ENCODE data around the gene CFL1. TPM values are rescaled to one million over a fixed set of nuclear protein-coding genes. Genes with fewer than 3 reads are reported as not detected.

CFL1 gene
- total RNA-seq, 3 donors from 2014 or later, result 944 to 1,135 (median 977) TPM

GRCh38 chr11:65860278-65861164 lies 2.5 kb upstream of the CFL1 start, which contains the start of gene MUS81:
Gene MUS81, plus strand, starts transcription at chr11:65860433. Its CDS starts 321 bp downstream, at chr11:65860754.
- Mint-ChIP-seq H3K4me3 (peak within 1 kb of the TSS; percentile 89), H3K27me3 (ENCODE audit: low read depth) (no peaks in the 10 kb centered on the region), H3K36me3 (ENCODE audit: insufficient read depth) (peaks cover 24% of the 10 kb centered on the region), H3K4me1 (ENCODE audit: low read depth) (peaks cover 49% of the 10 kb centered on the region), H3K9me3 (no peaks in the 10 kb centered on the region)
- ATAC-seq (peak; percentile 42 to 49), DNase-seq (peak; percentile 96)

GRCh38 chr11:65859812-65860277 lies 1.9 kb upstream of the CFL1 start:
- no peak for ATAC-seq
- Mint-ChIP-seq H3K36me3 (ENCODE audit: insufficient read depth) (peaks cover 25% of the 10 kb centered on the region), H3K9me3 (no peaks in the 10 kb centered on the region)

GRCh38 chr11:65859095-65859811 lies 1.3 kb upstream of the CFL1 start:
- peaks cover 59% of the 10 kb centered on the region for H3K4me1 Mint-ChIP-seq (ENCODE audit: low read depth)
- ATAC-seq (peak; percentile 64 to 68), DNase-seq (peak; percentile 96)
- H3K4me3 Mint-ChIP-seq, result peak overlapping the region; percentile 89
- H3K9me3 Mint-ChIP-seq, result no peaks in the 10 kb centered on the region
- no peaks in the 10 kb centered on the region for H3K27me3 Mint-ChIP-seq (ENCODE audit: low read depth)
- peaks cover 30% of the 10 kb centered on the region for H3K36me3 Mint-ChIP-seq (ENCODE audit: insufficient read depth)

More at GRCh38 chr11:65859812-65860277, 1.9 kb upstream of the CFL1 start:
- Mint-ChIP-seq H3K27me3 (ENCODE audit: low read depth) (no peaks in the 10 kb centered on the region), H3K4me3 (peak overlapping the region; percentile 89), H3K4me1 (ENCODE audit: low read depth) (peaks cover 53% of the 10 kb centered on the region)
- no peak for DNase-seq

- Mint-ChIP-seq H3K36me3 (ENCODE audit: insufficient read depth) (peaks cover 34% of the 10 kb centered on the region), H3K27me3 (ENCODE audit: low read depth) (no peaks in the 10 kb centered on the region), H3K9me3 (no peaks in the 10 kb centered on the region), H3K4me1 (ENCODE audit: low read depth) (peaks cover 63% of the 10 kb centered on the region), H3K4me3 (peak overlapping the region; percentile 89)
- ATAC-seq, result no peak
- DNase-seq, result no peak
Observed at GRCh38 chr11:65858681-65859087, 704 bp upstream of the CFL1 start.

- no peaks in the 10 kb centered on the region for H3K27me3 Mint-ChIP-seq (ENCODE audit: low read depth)
- H3K4me3 Mint-ChIP-seq, result peak overlapping the region; percentile 90
- no peaks in the 10 kb centered on the region for H3K9me3 Mint-ChIP-seq
- peak in 1 of 2 donors; percentile 0 for ATAC-seq
- peak; percentile 65 for DNase-seq
- peaks cover 30% of the 10 kb centered on the region for H3K36me3 Mint-ChIP-seq (ENCODE audit: insufficient read depth)
- peaks cover 58% of the 10 kb centered on the region for H3K4me1 Mint-ChIP-seq (ENCODE audit: low read depth)
Observed at GRCh38 chr11:65857500-65857852, 504 bp downstream of the CFL1 start.

GRCh38 chr11:65856689-65857499 lies 1.1 kb downstream of the CFL1 start:
- Mint-ChIP-seq H3K9me3 (no peaks in the 10 kb centered on the region), H3K36me3 (ENCODE audit: insufficient read depth) (peaks cover 34% of the 10 kb centered on the region)
- peak in 1 of 2 donors; percentile 10 for ATAC-seq

GRCh38 chr11:65855927-65856363 lies 2.0 kb downstream of the CFL1 start:
- H3K4me3 Mint-ChIP-seq, result peak overlapping the region; percentile 90
- DNase-seq (no peak), ATAC-seq (no peak)
- H3K27me3 Mint-ChIP-seq (ENCODE audit: low read depth), result no peaks in the 10 kb centered on the region
- no peaks in the 10 kb centered on the region for H3K9me3 Mint-ChIP-seq
- peaks cover 47% of the 10 kb centered on the region for H3K4me1 Mint-ChIP-seq (ENCODE audit: low read depth)
- peaks cover 40% of the 10 kb centered on the region for H3K36me3 Mint-ChIP-seq (ENCODE audit: insufficient read depth)

More at GRCh38 chr11:65856689-65857499, 1.1 kb downstream of the CFL1 start:
- peak overlapping the region; percentile 90 for H3K4me3 Mint-ChIP-seq
- H3K27me3 Mint-ChIP-seq (ENCODE audit: low read depth), result no peaks in the 10 kb centered on the region
- peak; percentile 80 for DNase-seq
- peaks cover 54% of the 10 kb centered on the region for H3K4me1 Mint-ChIP-seq (ENCODE audit: low read depth)

- no peak for DNase-seq
- peak overlapping the region; percentile 90 for H3K4me3 Mint-ChIP-seq
- no peaks in the 10 kb centered on the region for H3K27me3 Mint-ChIP-seq (ENCODE audit: low read depth)
- H3K4me1 Mint-ChIP-seq (ENCODE audit: low read depth), result peaks cover 46% of the 10 kb centered on the region
- no peaks in the 10 kb centered on the region for H3K9me3 Mint-ChIP-seq
- no peak for ATAC-seq
- peaks cover 40% of the 10 kb centered on the region for H3K36me3 Mint-ChIP-seq (ENCODE audit: insufficient read depth)
Observed at GRCh38 chr11:65854852-65855837, 2.8 kb downstream of the CFL1 start.

- Mint-ChIP-seq H3K36me3 (ENCODE audit: insufficient read depth) (peaks cover 40% of the 10 kb centered on the region), H3K4me3 (peak overlapping the region; percentile 43), H3K9me3 (no peaks in the 10 kb centered on the region), H3K4me1 (ENCODE audit: low read depth) (peaks cover 41% of the 10 kb centered on the region), H3K27me3 (ENCODE audit: low read depth) (no peaks in the 10 kb centered on the region)
- no peak for ATAC-seq
- no peak for DNase-seq
Observed at GRCh38 chr11:65854161-65854592, 3.8 kb downstream of the CFL1 start.

- Mint-ChIP-seq H3K4me1 (ENCODE audit: low read depth) (peaks cover 35% of the 10 kb centered on the region), H3K36me3 (ENCODE audit: insufficient read depth) (peaks cover 40% of the 10 kb centered on the region), H3K27me3 (ENCODE audit: low read depth) (no peaks in the 10 kb centered on the region), H3K9me3 (no peaks in the 10 kb centered on the region), H3K4me3 (no peak overlapping the region)
- DNase-seq (no peak), ATAC-seq (no peak)
Observed at GRCh38 chr11:65853246-65853979, 4.6 kb downstream of the CFL1 start.

GRCh38 chr11:65852508-65853245 lies 5.3 kb downstream of the CFL1 start:
- H3K4me1 Mint-ChIP-seq (ENCODE audit: low read depth), result peaks cover 32% of the 10 kb centered on the region
- H3K36me3 Mint-ChIP-seq (ENCODE audit: insufficient read depth), result peaks cover 40% of the 10 kb centered on the region
- DNase-seq (no peak), ATAC-seq (no peak)
- H3K4me3 Mint-ChIP-seq, result no peak overlapping the region
- no peaks in the 10 kb centered on the region for H3K9me3 Mint-ChIP-seq
- H3K27me3 Mint-ChIP-seq (ENCODE audit: low read depth), result no peaks in the 10 kb centered on the region
